ENCODE measurements around the gene CAMSAP2.

Gene CAMSAP2

GRCh38 chr1:200862713-200863415 is 124.2 kb downstream of the CAMSAP2 start:
- no peak for TF ChIP-seq CTCF (IDR thresholded peaks at IDR 0.05; ENCODE audit: borderline replicate concordance, insufficient read depth, low read depth, low read length)
- H3K4me3 ChIP-seq (ENCODE audit: low read depth, low read length): no peak overlapping the region

DNA sequence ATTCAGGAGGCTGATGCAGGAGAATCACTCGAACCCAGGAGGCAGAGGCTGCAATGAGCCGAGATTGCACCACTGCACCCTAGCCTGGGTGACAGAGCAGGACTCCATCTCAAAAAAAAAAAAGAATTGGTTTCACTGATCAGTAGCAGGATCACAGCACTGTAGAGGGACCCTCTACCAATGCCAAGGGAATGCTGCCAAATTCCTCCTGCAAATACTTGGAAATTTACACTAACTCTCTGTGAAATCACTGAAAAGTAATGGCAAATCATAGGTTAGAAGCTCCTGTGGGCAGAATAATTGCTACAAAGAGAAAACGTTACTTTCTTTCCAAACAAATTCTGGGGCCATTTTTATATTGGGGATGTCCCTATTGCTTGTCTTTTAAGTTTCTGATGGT is 127.4 kb downstream of the CAMSAP2 start:
- H3K4me3 ChIP-seq (ENCODE audit: low read depth, low read length): no peak overlapping the region
- TF ChIP-seq CTCF (IDR thresholded peaks at IDR 0.05; ENCODE audit: borderline replicate concordance, insufficient read depth, low read depth, low read length): no peak

DNA sequence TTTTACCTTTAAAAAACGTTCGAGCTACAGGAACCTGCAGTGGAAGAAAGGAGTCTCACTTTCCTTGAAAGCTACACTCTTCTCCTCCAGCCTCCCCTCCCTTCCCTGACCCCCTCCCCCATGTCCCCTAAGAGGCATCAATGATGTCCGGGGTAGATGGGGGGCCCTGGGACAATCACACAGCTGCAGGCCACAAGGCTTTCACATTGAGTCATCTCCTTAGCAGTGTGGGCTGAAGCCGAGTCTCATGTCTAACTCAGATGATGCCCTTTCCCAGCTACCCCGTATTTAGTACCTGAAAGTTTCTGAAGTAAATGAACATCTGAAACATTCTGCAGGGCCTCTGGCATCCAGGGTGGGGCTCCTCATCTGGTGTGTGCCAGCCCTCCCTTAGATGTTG is 127.8 kb downstream of the CAMSAP2 start:
- no peak overlapping the region for H3K4me3 ChIP-seq (ENCODE audit: low read depth, low read length)
- TF ChIP-seq CTCF (IDR thresholded peaks at IDR 0.05; ENCODE audit: borderline replicate concordance, insufficient read depth, low read depth, low read length): no peak

GRCh38 chr1:200867018-200867811 is 128.5 kb downstream of the CAMSAP2 start:
- H3K4me3 ChIP-seq (ENCODE audit: low read depth, low read length): peak overlapping the region; percentile 8

GRCh38 chr1:200869376-200869752 is 130.7 kb downstream of the CAMSAP2 start:
- no peak for TF ChIP-seq CTCF (IDR thresholded peaks at IDR 0.05; ENCODE audit: borderline replicate concordance, insufficient read depth, low read depth, low read length)

More at GRCh38 chr1:200867018-200867811, 128.5 kb downstream of the CAMSAP2 start:
- no peak for TF ChIP-seq CTCF (IDR thresholded peaks at IDR 0.05; ENCODE audit: borderline replicate concordance, insufficient read depth, low read depth, low read length)

GRCh38 chr1:200869753-200870391 is 131.2 kb downstream of the CAMSAP2 start:
- peak overlapping the region; percentile 39 for H3K4me3 ChIP-seq (ENCODE audit: low read depth, low read length)

More at GRCh38 chr1:200869376-200869752, 130.7 kb downstream of the CAMSAP2 start:
- peak overlapping the region; percentile 39 for H3K4me3 ChIP-seq (ENCODE audit: low read depth, low read length)

More at GRCh38 chr1:200869753-200870391, 131.2 kb downstream of the CAMSAP2 start:
- TF ChIP-seq CTCF (IDR thresholded peaks at IDR 0.05; ENCODE audit: borderline replicate concordance, insufficient read depth, low read depth, low read length): no peak

Data from GM12875 (cell line).